GM04504 (cell line): Measurements from ENCODE around the gene ZKSCAN3.
A peak's percentile ranks its signal among the peaks of the same experiment; 100 is the strongest.
"Not testable (repeated sequence)": the region's sequence is repeated elsewhere in the genome, so short reads cannot be mapped to it uniquely, and the experiment has no call there.

ENCODE experiments used
- DNase-seq: peaks from one replicate; pipeline ENCODE4 v3.0.0-alpha.2; 2012; ENCODE audit warnings: low read depth

ZKSCAN3 gene

DNA sequence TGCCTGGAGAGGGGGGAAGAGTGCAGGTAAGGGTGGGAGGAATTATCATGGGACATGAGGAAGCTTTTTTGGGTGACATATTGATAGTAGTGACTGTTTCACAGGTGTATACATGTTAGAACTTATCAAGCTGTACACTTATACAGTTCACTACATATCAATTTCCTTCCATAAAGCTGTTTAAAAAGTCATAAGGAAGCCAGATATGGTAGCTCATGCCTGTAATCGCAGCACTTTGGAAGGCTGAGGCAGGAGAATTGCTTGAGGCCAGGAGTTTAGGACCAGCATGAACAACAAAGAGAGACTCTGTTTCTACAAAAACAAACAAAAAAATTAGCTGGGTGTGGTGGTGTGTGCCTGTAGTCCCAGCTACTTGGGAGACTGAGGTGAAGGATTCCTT, 28.1 kb downstream of the ZKSCAN3 start:
- no peak for DNase-seq

DNA sequence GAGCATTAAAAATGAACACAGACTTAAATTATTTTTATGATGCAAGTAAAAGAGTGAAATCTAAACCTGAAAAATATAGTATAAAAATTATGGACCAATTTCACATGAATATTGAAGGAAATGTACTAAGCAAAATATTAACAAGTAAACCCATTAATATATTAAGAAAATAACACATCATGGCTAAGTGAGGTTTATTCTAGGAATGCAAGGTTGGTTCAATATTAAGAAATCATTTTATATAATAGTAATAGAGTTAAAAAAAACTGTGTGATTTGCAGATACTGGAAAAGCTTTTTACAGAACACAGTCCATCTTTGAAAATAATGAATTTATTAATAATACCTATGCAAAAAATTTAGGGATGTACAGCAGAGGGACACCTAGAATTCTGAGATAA, 28.9 kb downstream of the ZKSCAN3 start:
- no peak for DNase-seq

DNA sequence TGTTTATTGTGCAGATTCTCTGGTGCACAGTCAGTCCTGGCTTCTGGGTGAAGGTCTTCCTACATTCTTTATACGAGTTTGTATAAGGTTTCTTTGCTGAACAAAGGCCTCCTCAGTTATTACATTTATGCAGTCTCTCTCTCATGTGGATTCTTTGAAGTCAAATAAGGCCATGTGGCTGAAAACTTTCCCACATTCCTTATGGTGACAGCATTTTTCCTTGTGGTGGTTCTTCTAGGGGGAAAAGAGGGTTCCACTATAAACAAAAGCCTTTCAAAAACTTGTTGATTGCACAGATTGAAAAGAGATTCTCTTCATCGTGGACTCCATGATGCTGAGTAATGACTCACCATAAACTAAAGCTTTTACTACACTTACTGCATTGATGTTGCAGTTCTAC, 30.6 kb downstream of the ZKSCAN3 start:
- DNase-seq = no peak

- DNase-seq = no peak
These were observed 33.7 kb downstream of the ZKSCAN3 start for GRCh38 chr6:28383235-28384142.

- DNase-seq = no peak
These were observed 34.4 kb downstream of the ZKSCAN3 start for GRCh38 chr6:28384143-28384533.

DNA sequence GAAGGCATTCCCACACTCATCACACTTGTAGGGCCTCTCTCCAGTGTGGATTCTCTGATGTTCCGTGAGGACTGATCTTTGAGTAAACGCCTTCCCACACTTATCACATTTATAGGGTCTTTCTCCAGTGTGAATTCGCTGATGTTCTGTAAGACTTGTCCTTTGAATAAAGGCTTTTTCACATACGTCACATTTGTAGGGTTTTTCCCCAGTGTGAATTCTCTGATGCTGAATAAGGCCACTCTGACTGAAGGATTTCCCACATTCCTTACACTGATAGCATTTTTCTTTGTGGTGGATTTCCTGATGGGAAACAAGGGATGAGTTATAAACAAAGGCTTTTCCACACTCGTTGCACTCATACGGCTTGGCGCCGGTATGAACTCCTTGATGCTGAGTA, 40.9 kb downstream of the ZKSCAN3 start:
- no peak for DNase-seq

GRCh38 chr6:28393912-28394662, 44.3 kb downstream of the ZKSCAN3 start:
- DNase-seq = no peak

GRCh38 chr6:28395918-28396317, 46.2 kb downstream of the ZKSCAN3 start:
- DNase-seq = no peak

DNA sequence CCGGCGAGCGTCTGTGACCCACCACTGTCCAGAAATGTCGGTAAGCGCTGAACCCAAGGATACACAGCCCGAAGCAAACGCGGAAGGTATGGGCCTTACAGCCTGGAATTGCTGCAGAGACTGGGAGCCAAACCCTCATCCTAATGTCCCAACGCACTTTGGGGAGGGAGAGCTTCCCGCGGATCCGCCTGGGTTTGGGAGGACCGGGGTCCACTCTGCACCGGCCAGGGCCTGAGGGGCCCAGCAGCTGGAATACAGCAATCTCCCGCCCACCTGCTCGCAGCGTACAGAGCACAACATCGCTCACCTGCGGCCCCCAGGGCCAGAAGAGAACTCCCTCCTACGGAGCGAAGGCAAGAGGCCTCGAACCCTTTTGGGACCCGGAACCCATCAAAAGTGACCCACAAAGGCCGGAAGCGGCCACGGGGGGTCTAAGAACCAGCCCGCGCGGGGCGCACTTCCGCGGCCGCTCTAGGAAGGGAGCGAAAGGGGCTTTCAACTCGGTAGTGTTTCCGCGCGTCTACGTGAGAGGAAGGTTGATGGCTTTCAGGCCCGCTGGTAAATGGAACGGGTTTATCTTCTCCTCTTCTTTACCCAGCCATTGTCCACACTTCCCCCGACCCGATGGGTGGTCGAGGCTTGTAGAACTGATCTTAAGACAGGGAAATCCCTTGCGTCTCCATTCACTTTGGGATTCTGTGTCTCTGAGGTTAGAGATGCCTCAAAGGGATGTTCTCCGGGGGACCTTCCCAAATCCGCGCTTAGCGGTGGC, 49.8 kb downstream of the ZKSCAN3 start, which contains the start of gene ZSCAN12:
Gene ZSCAN12 (minus strand): TSS at position 398 of the 772 bp plus-strand sequence. CDS start 1,342 bp downstream, outside the sequence.
- peak; percentile 65 for DNase-seq

DNA sequence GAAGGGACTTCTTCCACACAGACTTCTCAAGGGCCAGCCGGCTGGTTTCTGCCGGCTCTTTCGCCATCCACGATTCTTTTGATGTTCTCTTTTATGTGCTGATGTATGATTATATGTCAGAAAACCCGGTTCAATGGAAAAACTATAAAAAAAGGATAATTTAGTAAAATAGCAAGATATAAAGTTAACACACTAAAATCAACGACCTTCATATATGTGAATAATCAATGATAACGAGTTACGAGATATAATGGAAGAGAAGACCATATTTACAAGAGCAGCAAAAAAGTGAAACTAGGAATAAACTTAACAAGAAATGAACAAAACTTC, 50.3 kb downstream of the ZKSCAN3 start:
- DNase-seq = no peak

GRCh38 chr6:28401172-28401571, 51.4 kb downstream of the ZKSCAN3 start:
- DNase-seq = no peak

DNA sequence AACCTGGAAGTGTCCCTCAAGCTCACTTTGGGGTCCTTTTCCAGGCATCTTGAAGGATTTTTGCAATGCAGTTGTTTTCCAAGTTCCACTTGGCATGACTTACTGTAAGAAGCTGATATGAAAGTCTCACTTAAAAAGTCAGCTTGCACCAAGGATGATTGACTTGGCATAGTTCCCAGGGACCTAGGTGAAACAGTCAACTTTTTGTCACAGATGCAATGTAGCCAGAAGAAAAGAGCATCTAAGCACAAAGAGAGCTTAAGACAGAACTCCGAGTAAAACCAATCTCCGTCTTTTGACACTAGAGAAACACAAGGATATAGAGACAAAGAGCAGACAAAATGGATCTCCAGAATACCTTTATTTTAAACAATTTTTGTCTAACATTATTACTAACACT, 52.5 kb downstream of the ZKSCAN3 start:
- DNase-seq = no peak

DNA sequence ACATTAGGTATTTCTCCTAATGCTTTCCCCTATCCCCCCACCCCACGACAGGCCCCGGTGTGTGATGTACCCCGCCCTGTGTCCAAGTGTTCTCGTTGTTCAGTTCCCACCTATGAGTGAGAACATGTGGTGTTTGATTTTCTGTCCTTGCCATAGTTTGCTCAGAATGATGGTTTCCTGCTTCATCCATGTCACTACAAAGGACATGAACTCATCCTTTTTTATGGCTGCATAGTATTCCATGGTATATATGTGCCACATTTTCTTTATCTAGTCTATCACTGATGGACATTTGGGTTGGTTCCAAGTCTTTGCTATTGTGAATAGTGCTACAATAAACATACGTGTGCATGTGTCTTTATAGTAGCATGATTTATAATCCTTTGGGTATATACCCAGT, 54.2 kb downstream of the ZKSCAN3 start:
- not testable (repeated sequence) for DNase-seq

- no peak for DNase-seq
These were observed 57.7 kb downstream of the ZKSCAN3 start for GRCh38 chr6:28407401-28407800.

DNA sequence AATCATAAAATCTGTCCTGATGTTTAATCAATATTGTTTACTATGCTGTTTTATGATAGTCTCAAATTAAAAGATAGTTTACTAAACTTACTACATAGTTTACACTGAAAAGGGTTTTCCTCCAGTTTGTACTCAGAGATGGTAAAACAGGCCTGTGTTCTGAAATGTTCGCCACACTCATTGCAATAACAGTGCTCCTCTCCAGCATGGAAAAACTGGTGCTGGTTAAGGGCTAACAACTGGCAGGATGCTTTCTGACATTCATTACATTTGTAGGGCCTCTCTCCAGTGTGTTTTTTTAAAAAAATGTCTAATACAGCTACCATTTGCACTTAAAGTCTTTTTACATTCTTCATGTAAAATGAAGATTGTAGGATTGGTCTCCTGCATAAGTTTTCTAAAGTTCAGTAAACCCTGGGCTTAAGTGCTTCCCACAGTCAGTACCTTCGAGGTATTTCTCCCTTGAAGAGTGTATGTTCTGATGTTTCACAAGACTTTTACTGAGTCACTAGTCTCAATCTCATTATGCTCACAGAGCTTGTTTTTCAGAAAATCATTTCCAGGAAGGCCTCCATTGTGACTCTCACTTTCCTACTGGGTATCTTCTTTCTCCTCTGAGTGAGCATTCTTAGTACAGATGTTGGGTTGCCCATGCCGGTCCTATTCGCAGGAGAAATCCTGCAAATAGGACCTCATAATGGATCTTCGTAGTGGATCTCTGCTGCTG, 58.5 kb downstream of the ZKSCAN3 start:
- DNase-seq = no peak

GRCh38 chr6:28410767-28411166, 61.0 kb downstream of the ZKSCAN3 start:
- DNase-seq = no peak

DNA sequence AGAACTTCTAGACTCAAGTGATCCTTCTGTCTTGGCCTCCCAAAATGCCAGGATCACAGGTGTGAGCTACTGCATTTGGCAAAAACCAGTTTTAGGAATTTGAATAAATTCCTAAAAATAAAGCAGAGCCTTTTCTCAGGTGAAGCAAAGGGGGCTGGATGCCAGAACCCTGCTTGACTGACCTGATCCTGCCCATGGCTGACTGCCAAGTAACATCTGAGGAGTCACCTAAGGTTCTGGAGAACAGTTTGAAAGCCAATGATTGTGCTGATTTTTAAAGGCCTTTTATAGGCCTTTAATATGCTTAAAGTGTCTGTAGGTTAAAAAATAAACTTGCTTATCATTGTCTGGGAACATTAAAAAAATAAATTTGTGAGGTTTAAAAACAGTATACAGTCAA, 63.9 kb downstream of the ZKSCAN3 start:
- no peak for DNase-seq
